Kidney epithelial cell (primary cell): ENCODE measurements around the gene NME3. TPM values are rescaled to one million over a fixed set of nuclear protein-coding genes. Genes with fewer than 3 reads are reported as not detected.

Experiments used
- DNase-seq: peaks from one replicate; pipeline ENCODE4 v3.0.0-alpha.2; 2010; ENCODE audit warnings: low read depth
- H3K27me3 ChIP-seq: 2 replicates; pipeline ENCODE4 v1.6.0; 2011; ENCODE audit warnings: low read length; ENCODE audit not compliant: control insufficient read depth, insufficient read depth
- H3K36me3 ChIP-seq: 2 replicates; pipeline ENCODE4 v1.5.1; 2011; ENCODE audit warnings: low read length; ENCODE audit not compliant: control insufficient read depth, insufficient read depth
- H3K4me3 ChIP-seq: 2 replicates; pipeline ENCODE4 v1.5.1; 2011; ENCODE audit warnings: low read depth, mild to moderate bottlenecking, control low read depth, low read length
- total RNA-seq: library from RNA; depleted of rRNA; stranded (reverse); fragments of >200 nt; gene quantifications from 2 replicates; pipeline ENCODE4 v1.2.3, GENCODE V29; 2015
- TF ChIP-seq, protein P1 (sequence below): IDR thresholded peaks from 2 replicates; pipeline ENCODE4 v1.5.1; 2011; ENCODE audit warnings: mild to moderate bottlenecking, moderate library complexity, low read length, control low read depth, inconsistent platforms; ENCODE audit not compliant: insufficient read depth, poor library complexity, severe bottlenecking

Gene NME3
- total RNA-seq, 1 donor from 2014 or later, result 44.9 TPM

DNA sequence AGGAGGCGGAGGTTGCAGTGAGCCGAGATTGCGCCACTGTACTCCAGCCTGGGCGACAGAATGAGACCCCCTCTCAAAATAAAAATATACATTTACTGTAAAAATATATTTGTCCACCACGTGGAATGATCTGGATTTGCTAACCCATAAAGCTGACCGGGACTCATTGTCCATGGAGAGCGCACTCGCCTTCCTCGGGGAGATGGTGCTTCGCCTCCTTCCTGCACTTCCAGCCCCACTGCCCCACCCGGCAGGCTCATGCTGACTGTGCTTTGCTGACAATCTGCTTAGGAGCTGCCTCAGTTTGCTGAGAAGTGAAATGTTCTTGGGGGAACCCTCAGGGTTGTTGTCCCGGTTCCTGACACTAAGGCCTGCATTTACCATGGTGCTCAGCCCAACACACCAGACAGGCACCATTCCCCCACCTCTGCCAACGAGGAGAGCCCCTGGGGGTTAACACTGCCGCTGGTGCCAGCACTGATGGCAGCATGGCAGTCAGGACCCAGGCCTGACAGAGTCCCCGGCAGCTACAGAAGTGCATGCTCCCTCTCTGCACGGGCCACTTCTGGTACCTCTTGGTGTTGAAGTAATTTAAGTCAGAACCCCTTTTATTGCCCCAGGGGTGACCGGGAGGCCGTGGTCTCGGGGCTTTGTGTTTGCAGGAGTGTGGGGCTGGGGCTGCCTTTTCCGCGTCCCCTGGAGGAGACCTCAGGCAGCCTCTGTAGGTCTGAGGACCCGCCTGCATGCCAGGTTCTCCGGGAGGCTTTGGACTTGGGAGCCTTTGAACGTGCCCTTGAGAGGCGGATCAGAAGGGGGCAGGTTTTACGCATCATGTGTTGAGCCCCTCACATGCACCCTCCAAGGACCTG is 13.9 kb upstream of the NME3 start:
- Histone ChIP-seq H3K27me3 (no peaks in the 10 kb centered on the region), H3K4me3 (no peak overlapping the region), H3K36me3 (no peaks in the 10 kb centered on the region)
- TF ChIP-seq, protein P1, sequence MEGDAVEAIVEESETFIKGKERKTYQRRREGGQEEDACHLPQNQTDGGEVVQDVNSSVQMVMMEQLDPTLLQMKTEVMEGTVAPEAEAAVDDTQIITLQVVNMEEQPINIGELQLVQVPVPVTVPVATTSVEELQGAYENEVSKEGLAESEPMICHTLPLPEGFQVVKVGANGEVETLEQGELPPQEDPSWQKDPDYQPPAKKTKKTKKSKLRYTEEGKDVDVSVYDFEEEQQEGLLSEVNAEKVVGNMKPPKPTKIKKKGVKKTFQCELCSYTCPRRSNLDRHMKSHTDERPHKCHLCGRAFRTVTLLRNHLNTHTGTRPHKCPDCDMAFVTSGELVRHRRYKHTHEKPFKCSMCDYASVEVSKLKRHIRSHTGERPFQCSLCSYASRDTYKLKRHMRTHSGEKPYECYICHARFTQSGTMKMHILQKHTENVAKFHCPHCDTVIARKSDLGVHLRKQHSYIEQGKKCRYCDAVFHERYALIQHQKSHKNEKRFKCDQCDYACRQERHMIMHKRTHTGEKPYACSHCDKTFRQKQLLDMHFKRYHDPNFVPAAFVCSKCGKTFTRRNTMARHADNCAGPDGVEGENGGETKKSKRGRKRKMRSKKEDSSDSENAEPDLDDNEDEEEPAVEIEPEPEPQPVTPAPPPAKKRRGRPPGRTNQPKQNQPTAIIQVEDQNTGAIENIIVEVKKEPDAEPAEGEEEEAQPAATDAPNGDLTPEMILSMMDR, result no peak
- no peak for DNase-seq

DNA sequence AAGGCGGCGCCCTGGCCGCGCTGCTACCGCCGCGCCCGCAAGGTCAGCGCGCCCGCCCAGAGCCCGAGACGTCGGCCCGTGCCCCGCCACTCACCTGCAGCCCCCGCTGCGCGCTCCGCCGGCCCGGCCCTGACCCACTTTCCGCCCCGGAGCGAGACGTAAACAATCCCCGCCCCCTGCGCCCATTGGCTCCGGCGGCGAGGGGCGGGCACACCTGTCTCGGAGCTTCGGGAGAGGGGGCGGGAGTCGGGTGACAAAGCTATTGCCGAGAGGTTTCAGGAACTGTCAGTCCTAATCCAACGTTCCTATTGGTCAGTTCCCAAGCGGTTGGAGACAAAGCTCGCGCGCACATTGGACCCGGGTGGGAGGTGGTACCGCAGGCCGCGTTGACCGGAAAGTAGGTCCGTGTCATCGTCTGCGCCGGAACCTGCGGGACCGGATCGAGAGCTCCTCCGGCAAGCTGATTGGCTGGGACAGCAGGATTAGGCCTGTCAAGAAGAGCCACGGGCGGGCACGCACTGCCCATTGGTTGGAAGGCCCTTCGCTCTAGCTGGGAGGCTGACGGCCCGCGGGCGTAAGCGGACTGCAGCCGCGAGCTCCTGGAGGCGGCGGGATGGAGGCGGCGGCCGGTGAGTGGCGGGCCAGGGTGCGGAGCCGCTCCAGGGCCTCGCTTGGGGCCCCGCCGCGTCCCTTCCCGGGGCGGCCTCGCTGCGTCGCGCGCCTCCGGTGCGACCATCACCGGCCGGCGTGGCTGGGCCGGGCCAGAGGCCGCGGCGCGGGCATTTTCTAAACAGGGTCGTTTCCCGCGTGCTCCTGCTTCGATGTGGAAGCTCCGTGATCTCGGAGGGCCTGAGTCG is 11.3 kb upstream of the NME3 start, which contains the start of the genes NUBP2 and SPSB3:
Gene NUBP2, plus strand, starts transcription at position 553 of the 857 bp plus-strand sequence. Its CDS starts 61 bp downstream, at position 614.
Gene SPSB3, minus strand, starts transcription at position 164 of the 857 bp plus-strand sequence. CDS start 1,088 bp downstream, outside the sequence.
- TF ChIP-seq, protein P1, result no peak
- DNase-seq, result peak; percentile 100
- no peaks in the 10 kb centered on the region for H3K36me3 ChIP-seq
- peak within 1 kb of the TSS; percentile 82 for H3K4me3 ChIP-seq
- H3K27me3 ChIP-seq, result no peaks in the 10 kb centered on the region

DNA sequence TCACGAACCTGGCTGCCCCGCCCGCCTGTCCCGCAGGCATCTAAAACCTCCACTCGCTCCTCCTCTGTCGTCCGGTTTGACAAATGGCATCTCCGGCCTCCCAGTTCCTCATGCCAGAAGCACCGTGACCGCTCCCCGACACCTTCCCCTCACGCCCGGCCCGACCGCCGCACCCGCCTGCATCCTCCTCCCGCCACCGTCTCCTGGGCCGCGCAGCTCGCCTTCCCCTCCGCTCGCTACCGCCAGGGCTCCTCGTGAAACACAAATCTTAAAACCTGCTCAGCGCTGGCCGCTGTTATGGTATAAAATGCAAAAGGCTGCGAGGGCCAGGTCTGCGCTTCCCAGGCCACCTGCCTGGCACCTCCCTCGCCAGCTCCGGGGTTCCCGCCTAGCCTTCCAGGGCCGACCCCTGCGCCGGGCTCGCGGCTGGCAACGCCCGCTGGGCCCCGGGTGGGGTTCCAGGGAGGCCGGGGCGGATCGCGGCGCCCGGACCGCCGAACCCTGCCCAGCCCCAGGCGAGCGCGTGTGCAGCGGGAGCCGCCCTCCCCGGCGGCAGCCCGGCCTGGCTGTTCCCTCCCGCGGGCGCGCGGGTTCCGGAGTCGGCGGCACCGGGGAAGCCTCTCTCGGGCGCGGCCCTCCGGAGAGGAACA is 10.5 kb upstream of the NME3 start:
- Histone ChIP-seq H3K4me3 (peak overlapping the region; percentile 56), H3K36me3 (no peaks in the 10 kb centered on the region), H3K27me3 (no peaks in the 10 kb centered on the region)
- TF ChIP-seq, protein P1, result no peak
- DNase-seq, result no peak

DNA sequence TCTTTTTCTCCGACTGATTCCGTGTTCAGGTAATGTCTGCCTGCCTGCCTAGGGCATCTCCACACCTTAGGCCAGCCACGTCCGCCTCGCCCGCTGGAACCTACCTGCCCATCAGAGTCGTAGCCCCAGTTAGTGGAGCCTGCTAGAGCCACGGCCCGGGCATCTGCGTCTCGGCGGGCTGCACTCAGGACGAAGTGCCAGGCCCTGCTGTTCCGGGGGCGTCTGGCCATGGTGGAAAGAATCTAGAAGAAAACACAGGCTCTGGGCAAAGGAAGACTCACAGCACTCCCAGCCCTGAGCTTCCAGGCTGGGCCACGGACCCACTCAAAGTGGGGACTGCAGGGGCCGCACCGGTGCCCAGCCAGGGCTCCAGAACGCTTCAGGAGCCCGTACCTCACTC is 9.9 kb upstream of the NME3 start:
- Histone ChIP-seq H3K27me3 (no peaks in the 10 kb centered on the region), H3K36me3 (no peaks in the 10 kb centered on the region), H3K4me3 (peak overlapping the region; percentile 56)
- DNase-seq, result no peak
- TF ChIP-seq, protein P1, result no peak

DNA sequence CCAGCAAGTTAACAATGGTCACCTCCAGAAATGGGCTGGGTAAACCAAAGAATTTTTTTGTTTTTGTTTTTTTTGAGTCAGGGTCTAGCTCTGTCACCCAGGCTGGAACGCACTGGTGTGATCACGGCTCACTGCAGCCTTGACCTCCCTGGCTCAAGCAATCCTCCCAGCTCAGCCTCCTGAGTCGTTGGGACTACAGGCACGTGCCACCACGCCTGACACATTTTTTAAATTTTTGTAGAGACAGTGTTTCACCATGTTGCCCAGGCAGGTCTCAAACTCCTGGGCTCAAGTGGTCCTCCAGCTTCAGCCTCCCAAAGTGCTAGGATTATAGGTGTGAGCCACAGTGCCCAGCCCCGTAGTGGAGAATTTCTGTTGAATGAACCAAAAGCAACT is 9.3 kb upstream of the NME3 start:
- Histone ChIP-seq H3K36me3 (no peaks in the 10 kb centered on the region), H3K27me3 (no peaks in the 10 kb centered on the region), H3K4me3 (no peak overlapping the region)
- TF ChIP-seq, protein P1, result no peak
- DNase-seq, result no peak
